Nephron (organoid): ENCODE results near the gene OPN1LW.
A peak's percentile ranks its signal among the peaks of the same experiment; 100 is the strongest.
"Not testable (repeated sequence)": the region's sequence is repeated elsewhere in the genome, so short reads cannot be mapped to it uniquely, and the experiment has no call there.

Source experiments
- H3K27ac Mint-ChIP-seq, 3 experiments: 2 replicates each; pipeline ENCODE4 v1.8.0; 2020; ENCODE audit warnings: mixed read lengths in 3 of 3, mild to moderate bottlenecking in 2 of 3, moderate library complexity in 1 of 3
- H3K27me3 Mint-ChIP-seq: 2 replicates; pipeline ENCODE4 v1.8.0; 2021; ENCODE audit warnings: low read depth, mild to moderate bottlenecking, moderate library complexity, mixed read lengths
- H3K36me3 Mint-ChIP-seq: 2 replicates; pipeline ENCODE4 v1.8.0; 2020; ENCODE audit warnings: low read depth, mixed read lengths
- H3K4me1 Mint-ChIP-seq: 2 replicates; pipeline ENCODE4 v1.8.0; 2020; ENCODE audit warnings: mixed read lengths
- H3K4me3 Mint-ChIP-seq, 3 experiments: 2 replicates each; pipeline ENCODE4 v1.8.0; 2020; ENCODE audit warnings: mild to moderate bottlenecking in 3 of 3, mixed read lengths in 3 of 3, moderate library complexity in 2 of 3
- H3K9me3 Mint-ChIP-seq: 2 replicates; pipeline ENCODE4 v1.8.0; 2020; ENCODE audit warnings: mixed read lengths
- CTCF ChIP-seq, 3 experiments: fragments of 200-600 bp; sonication (generic); IDR thresholded peaks; one replicate each; pipeline ENCODE4 v1.5.0; 2021; ENCODE audit warnings: antibody characterized with exemption in 3 of 3; ENCODE audit not compliant: unreplicated experiment in 3 of 3

Gene OPN1LW

DNA sequence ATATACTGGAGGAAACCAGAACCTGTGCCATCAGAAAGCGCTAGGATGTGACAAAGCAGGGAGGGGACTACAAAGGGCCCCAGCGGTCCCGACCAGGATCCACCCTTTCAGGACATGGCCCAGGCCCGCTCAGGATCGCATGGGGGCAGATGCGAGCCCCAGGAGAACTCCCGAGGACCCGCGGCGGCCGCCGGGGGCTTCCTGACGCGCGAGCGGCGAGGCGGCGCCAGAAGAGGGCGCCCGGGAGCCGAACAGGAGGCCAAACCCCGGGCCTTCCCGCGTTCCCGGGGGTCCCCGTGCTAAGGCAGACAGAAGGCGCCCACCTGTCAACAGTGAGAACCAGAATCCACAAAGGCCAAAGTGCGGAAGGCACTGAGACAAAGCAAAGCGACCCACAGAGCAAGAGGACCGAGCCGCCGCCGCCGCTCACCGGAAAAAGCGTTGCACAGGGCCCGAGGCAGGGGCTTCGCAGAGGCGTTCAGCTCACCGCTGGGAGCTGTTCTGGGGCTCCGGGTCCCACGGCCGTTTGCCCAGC is 7.3 kb upstream of the OPN1LW start:
- Mint-ChIP-seq H3K4me1 (peaks cover 4% of the 10 kb centered on the region), H3K27me3 (peaks cover 6% of the 10 kb centered on the region), H3K4me3 (peak overlapping the region; percentile 62 to 77 (median 75)), H3K36me3 (no peaks in the 10 kb centered on the region), H3K9me3 (peaks cover 22% of the 10 kb centered on the region), H3K27ac (no peak overlapping the region)
- peak; percentile 66 to 72 (median 66) for TF ChIP-seq CTCF (IDR thresholded peaks at IDR 0.05; ENCODE audit: unreplicated experiment in 3 of 3)

DNA sequence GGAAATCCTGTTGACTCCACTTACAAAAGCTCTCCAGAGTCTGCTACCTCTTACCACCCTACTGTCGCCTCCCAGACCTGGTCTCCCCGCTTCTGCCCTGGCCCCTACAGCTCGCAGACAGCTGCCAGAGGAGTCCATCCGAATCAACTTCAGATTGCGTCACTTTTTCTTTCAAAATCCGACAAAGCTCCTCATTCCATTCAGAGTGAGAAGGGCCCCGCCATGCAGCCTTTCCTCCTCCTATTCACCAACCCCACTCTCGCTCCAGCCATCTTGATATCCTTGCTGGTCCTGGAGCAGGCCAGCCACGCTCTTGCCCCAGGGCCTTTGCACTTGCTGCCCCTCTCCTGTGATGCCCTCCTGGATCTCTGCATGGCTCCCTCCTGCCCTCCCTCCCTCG is 5.2 kb upstream of the OPN1LW start:
- TF ChIP-seq CTCF (IDR thresholded peaks at IDR 0.05; ENCODE audit: unreplicated experiment in 3 of 3): no peak
- H3K36me3 Mint-ChIP-seq: no peaks in the 10 kb centered on the region
- H3K27ac Mint-ChIP-seq: no peak overlapping the region
- H3K27me3 Mint-ChIP-seq: peaks cover 14% of the 10 kb centered on the region
- peaks cover 22% of the 10 kb centered on the region for H3K9me3 Mint-ChIP-seq
- H3K4me3 Mint-ChIP-seq: peak overlapping the region in 1 of 3 experiments; percentile 44
- peaks cover 4% of the 10 kb centered on the region for H3K4me1 Mint-ChIP-seq

GRCh38 chrX:154140206-154140605 is 3.8 kb upstream of the OPN1LW start:
- H3K4me3 Mint-ChIP-seq: no peak overlapping the region
- peaks cover 4% of the 10 kb centered on the region for H3K4me1 Mint-ChIP-seq
- peaks cover 15% of the 10 kb centered on the region for H3K9me3 Mint-ChIP-seq
- H3K36me3 Mint-ChIP-seq: no peaks in the 10 kb centered on the region
- TF ChIP-seq CTCF (IDR thresholded peaks at IDR 0.05; ENCODE audit: unreplicated experiment in 3 of 3): no peak
- no peak overlapping the region for H3K27ac Mint-ChIP-seq
- H3K27me3 Mint-ChIP-seq: peaks cover 14% of the 10 kb centered on the region

GRCh38 chrX:154140742-154141141 is 3.3 kb upstream of the OPN1LW start:
- H3K27ac Mint-ChIP-seq: no peak overlapping the region
- peaks cover 12% of the 10 kb centered on the region for H3K9me3 Mint-ChIP-seq
- TF ChIP-seq CTCF (IDR thresholded peaks at IDR 0.05; ENCODE audit: unreplicated experiment in 3 of 3): no peak
- H3K4me3 Mint-ChIP-seq: no peak overlapping the region
- no peaks in the 10 kb centered on the region for H3K36me3 Mint-ChIP-seq
- H3K4me1 Mint-ChIP-seq: peaks cover 2% of the 10 kb centered on the region
- peaks cover 14% of the 10 kb centered on the region for H3K27me3 Mint-ChIP-seq

- Mint-ChIP-seq H3K27me3 (peaks cover 14% of the 10 kb centered on the region), H3K9me3 (peaks cover 11% of the 10 kb centered on the region), H3K36me3 (no peaks in the 10 kb centered on the region), H3K27ac (no peak overlapping the region), H3K4me1 (no peaks in the 10 kb centered on the region), H3K4me3 (no peak overlapping the region)
- TF ChIP-seq CTCF (IDR thresholded peaks at IDR 0.05; ENCODE audit: unreplicated experiment in 3 of 3): no peak
Measured at GRCh38 chrX:154142386-154142785, 1.7 kb upstream of the OPN1LW start.

- H3K4me1 Mint-ChIP-seq: no peaks in the 10 kb centered on the region
- H3K36me3 Mint-ChIP-seq: no peaks in the 10 kb centered on the region
- no peak overlapping the region for H3K4me3 Mint-ChIP-seq
- H3K27ac Mint-ChIP-seq: no peak overlapping the region
- no peak for TF ChIP-seq CTCF (IDR thresholded peaks at IDR 0.05; ENCODE audit: unreplicated experiment in 3 of 3)
- peaks cover 8% of the 10 kb centered on the region for H3K9me3 Mint-ChIP-seq
- H3K27me3 Mint-ChIP-seq: peaks cover 14% of the 10 kb centered on the region
Measured at GRCh38 chrX:154142950-154143745, 895 bp upstream of the OPN1LW start.

DNA sequence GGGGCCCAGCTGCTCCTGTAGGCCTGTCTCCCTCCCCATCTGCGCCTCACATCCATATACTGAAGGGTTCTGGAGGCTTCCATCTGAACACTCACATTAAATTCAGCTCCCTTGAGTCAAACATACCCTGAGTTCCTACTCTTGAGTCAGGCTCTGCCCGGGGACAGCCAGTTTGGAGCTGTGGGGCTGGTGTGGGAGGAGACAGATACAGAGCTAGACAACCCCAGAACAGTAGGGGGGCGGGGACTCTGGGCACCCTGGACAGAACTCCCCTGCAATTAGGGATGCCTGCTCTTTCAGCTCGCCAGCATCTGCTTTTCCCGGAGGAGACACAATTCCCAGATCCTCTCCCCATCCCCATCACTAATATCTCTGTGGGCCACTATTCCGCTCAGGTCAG is 7.0 kb downstream of the OPN1LW start:
- not testable (repeated sequence) for H3K9me3 Mint-ChIP-seq, H3K27ac Mint-ChIP-seq, H3K4me3 Mint-ChIP-seq, H3K27me3 Mint-ChIP-seq, H3K36me3 Mint-ChIP-seq, H3K4me1 Mint-ChIP-seq

- not testable (repeated sequence) for H3K9me3 Mint-ChIP-seq, H3K4me1 Mint-ChIP-seq, H3K36me3 Mint-ChIP-seq
Measured at GRCh38 chrX:154156221-154156620, 12.2 kb downstream of the OPN1LW start.

More at GRCh38 chrX:154156221-154156620, 12.2 kb downstream of the OPN1LW start:
- H3K4me3 Mint-ChIP-seq, H3K27me3 Mint-ChIP-seq, H3K27ac Mint-ChIP-seq: not testable (repeated sequence)
